Kidney (tissue), 14 donors: ENCODE measurements around the gene NID1. TPM values are rescaled to one million over a fixed set of nuclear protein-coding genes. Genes with fewer than 3 reads are reported as not detected.

ENCODE experiments used
- DNase-seq, 5 donors: peaks; one replicate each; pipeline ENCODE4 v3.0.0-alpha.2; 2013 to 2020
- FAIRE-seq: peaks from 2 replicates; lab custom pipeline; 2012; peaks lifted over from hg19 to GRCh38; lab: Jason Lieb, UNC
- H3K27ac ChIP-seq, 2 donors: one replicate each; pipeline ENCODE4 v1.7.0; 2013; ENCODE audit warnings: low read depth in 2 of 2, low read length in 2 of 2, inconsistent platforms in 1 of 2
- H3K27me3 ChIP-seq: one replicate; pipeline ENCODE4 v1.7.1; 2013; ENCODE audit warnings: low read length, inconsistent platforms; ENCODE audit not compliant: control insufficient read depth, insufficient read depth
- H3K36me3 ChIP-seq, 3 donors: one replicate each; pipeline versions ENCODE4 v1.7.0 to v1.7.1; 2013; ENCODE audit warnings: low read length in 3 of 3, control low read depth in 1 of 3, inconsistent platforms in 1 of 3; ENCODE audit not compliant: insufficient read depth in 3 of 3, control insufficient read depth in 2 of 3
- H3K4me1 ChIP-seq, 3 donors: one replicate each; pipeline versions ENCODE4 v1.7.0 to v1.7.1; 2013; ENCODE audit warnings: low read length in 3 of 3, inconsistent platforms in 1 of 3, low read depth in 1 of 3; ENCODE audit not compliant: control insufficient read depth in 2 of 3, insufficient read depth in 2 of 3
- H3K4me3 ChIP-seq, 3 donors: one replicate each; pipeline versions ENCODE4 v1.7.0 to v1.8.1; 2013; ENCODE audit warnings: low read length in 3 of 3, control low read depth in 1 of 3, inconsistent platforms in 1 of 3
- H3K9ac ChIP-seq, 3 donors: one replicate each; pipeline versions ENCODE4 v1.7.0 to v1.7.1; 2013; ENCODE audit warnings: low read length in 3 of 3, control low read depth in 1 of 3, inconsistent platforms in 1 of 3
- H3K9me3 ChIP-seq, 3 donors: one replicate each; pipeline versions ENCODE4 v1.7.0 to v1.7.1; 2013; ENCODE audit warnings: low read length in 3 of 3, control low read depth in 1 of 3, inconsistent platforms in 1 of 3; ENCODE audit not compliant: control insufficient read depth in 2 of 3, insufficient read depth in 1 of 3
- intact Hi-C: fragments of 100-400 bp; cut with DNase I; formaldehyde crosslinking; loops from one replicate; pipeline ENCODE4 v1.11.1; 2022
- polyA plus RNA-seq: library from polyadenylated mRNA; stranded (reverse); fragments of 350-450 nt; fragmentation: Illumina TruSeq; extraction: RNeasy Lipid Tissue Mini Kit (QIAGEN cat#74804); gene quantifications from one replicate; pipeline ENCODE4 v1.2.3, GENCODE V29; 2014; ENCODE audit warnings: low read depth, low replicate concordance; ENCODE audit not compliant: insufficient read depth
- total RNA-seq: library from RNA; stranded (reverse); fragmentation: NEBNext Ultra II Directional; extraction: Animal tissue kit (Norgen Biotek cat#: 25700); gene quantifications from one replicate; pipeline ENCODE4 v1.2.1, GENCODE V29; 2021
- TF ChIP-seq, protein P1 (sequence below): IDR thresholded peaks from 3 replicates; pipeline ENCODE4 v1.5.1; 2012; ENCODE audit warnings: mild to moderate bottlenecking, moderate library complexity, borderline replicate concordance; ENCODE audit not compliant: insufficient read depth; ENCODE audit errors: extremely low read depth
- donor health status: control.
- donor health status: control.
- donor health status: control.
- donor health status: control.
- donor health status: control.
- donor health status: DM: yes; HTN: yes; CAD: no.
- donor health status: Normal renal cell carcinoma (clear cell type).

The NID1 gene
- total and polyA plus RNA-seq, 2 donors from 2014 or later = 7.4 to 70.1 TPM

DNA sequence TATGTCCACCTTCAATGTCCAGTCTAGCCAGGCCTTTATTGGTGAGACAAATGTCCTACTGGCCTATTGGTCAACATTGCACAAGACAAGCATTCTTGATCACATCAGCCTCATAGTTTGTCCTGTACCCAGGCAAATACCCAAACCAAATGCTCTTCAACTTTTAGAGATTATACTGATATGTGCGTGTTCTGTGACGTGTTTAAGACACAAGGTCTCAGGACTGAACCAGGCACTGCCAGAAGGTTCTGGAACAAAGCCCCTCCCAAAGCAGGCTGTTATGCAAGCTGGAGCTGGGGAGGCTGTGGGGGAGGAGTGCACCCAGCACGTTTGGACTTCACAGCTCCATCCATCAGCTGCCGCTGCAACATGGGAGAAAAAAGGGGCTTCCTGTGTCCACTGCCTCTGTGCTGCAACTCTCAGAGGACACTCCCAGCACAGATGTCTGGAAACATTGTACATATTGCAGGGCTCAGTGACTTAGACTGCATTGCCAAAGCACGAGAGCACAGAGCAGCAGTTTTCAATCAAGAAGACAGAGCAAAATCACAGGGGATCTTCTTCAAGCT lies 45.9 kb downstream of the NID1 start:
- Histone ChIP-seq H3K4me1 (peaks cover 0 to 6% (median 0%) of the 10 kb centered on the region in 3 donors), H3K27me3 (no peaks in the 10 kb centered on the region), H3K4me3 (no peak overlapping the region), H3K9me3 (no peaks in the 10 kb centered on the region), H3K27ac (peak overlapping the region; percentile 54 to 80), H3K36me3 (peaks cover 5 to 18% (median 7%) of the 10 kb centered on the region in 3 donors), H3K9ac (no peak overlapping the region)
- intact Hi-C loops = no loop called here
- FAIRE-seq = no peak
- TF ChIP-seq, protein P1, sequence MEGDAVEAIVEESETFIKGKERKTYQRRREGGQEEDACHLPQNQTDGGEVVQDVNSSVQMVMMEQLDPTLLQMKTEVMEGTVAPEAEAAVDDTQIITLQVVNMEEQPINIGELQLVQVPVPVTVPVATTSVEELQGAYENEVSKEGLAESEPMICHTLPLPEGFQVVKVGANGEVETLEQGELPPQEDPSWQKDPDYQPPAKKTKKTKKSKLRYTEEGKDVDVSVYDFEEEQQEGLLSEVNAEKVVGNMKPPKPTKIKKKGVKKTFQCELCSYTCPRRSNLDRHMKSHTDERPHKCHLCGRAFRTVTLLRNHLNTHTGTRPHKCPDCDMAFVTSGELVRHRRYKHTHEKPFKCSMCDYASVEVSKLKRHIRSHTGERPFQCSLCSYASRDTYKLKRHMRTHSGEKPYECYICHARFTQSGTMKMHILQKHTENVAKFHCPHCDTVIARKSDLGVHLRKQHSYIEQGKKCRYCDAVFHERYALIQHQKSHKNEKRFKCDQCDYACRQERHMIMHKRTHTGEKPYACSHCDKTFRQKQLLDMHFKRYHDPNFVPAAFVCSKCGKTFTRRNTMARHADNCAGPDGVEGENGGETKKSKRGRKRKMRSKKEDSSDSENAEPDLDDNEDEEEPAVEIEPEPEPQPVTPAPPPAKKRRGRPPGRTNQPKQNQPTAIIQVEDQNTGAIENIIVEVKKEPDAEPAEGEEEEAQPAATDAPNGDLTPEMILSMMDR = no peak
- peak; percentile 42 to 94 (median 58) for DNase-seq

DNA sequence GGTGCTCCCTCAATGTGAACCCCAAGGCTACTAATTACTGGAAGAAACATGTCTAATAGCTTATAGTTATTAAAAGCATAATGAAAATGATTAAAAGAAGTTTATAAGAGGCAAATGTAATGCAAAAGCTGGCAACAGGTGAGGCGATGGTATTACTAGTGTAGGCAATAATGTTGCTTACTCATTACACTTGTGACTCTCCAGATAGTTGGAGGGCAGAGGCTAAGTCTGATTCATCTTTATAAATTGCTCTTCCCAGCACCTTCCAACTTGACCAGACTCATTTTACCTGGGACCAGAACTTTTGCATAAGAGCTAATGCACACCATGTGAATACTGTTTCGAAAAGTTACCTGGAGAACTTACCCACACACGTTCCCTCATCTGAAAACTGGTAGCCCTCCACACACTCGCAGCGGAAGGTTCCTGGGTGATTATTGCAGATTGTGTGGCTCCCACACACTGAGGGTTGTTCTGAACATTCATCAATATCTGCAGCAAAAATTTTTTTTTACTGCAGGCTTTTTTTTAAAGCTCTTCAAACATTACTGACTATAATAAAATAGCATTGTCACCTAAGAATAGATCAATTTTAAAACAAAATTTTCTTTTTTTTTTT lies 48.0 kb downstream of the NID1 start:
- H3K9ac ChIP-seq = no peak overlapping the region
- FAIRE-seq = no peak
- H3K36me3 ChIP-seq = peaks cover 3 to 28% (median 3%) of the 10 kb centered on the region in 3 donors
- TF ChIP-seq, protein P1 = no peak
- no peaks in the 10 kb centered on the region for H3K27me3 ChIP-seq
- no peak overlapping the region for H3K27ac ChIP-seq
- intact Hi-C loops = no loop called here
- no peaks in the 10 kb centered on the region for H3K9me3 ChIP-seq
- H3K4me1 ChIP-seq = peaks cover 0 to 6% (median 0%) of the 10 kb centered on the region in 3 donors
- H3K4me3 ChIP-seq = no peak overlapping the region
- DNase-seq = no peak

DNA sequence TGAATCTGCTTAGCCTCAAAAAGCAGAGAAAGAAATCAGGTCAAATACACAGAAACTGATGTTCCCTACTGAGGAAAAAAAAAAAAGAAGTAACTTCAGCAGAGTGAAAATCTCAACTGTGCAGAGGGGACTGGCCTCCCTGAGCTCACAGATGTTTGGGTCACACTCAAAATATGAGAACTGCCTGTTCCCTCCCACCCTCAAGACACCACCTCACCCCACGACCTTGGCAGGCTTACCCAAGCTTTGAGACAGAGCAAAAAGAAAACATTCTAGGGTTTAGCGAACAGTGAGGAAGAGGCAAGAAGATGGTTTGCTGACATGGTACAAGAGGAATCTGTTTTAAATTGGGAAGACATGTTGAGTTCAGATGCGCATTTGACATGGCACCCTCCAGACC lies 48.8 kb downstream of the NID1 start:
- Histone ChIP-seq H3K4me3 (no peak overlapping the region), H3K36me3 (peaks cover 3 to 28% (median 3%) of the 10 kb centered on the region in 3 donors), H3K9ac (no peak overlapping the region), H3K9me3 (no peaks in the 10 kb centered on the region), H3K4me1 (peaks cover 0 to 3% (median 0%) of the 10 kb centered on the region in 3 donors), H3K27ac (peak overlapping the region in 1 of 2 donors; percentile 32), H3K27me3 (no peaks in the 10 kb centered on the region)
- peak in 2 of 5 donors; percentile 45 to 88 for DNase-seq
- TF ChIP-seq, protein P1 = no peak
- FAIRE-seq = no peak
- intact Hi-C loops = no loop called here
